GM18508 (cell line): ENCODE data around the gene TREML2.
"Not testable (repeated sequence)": the region's sequence is repeated elsewhere in the genome, so short reads cannot be mapped to it uniquely, and the experiment has no call there.

Experiments
- ATAC-seq: cut with Tn5 transposase; IDR thresholded peaks from one replicate; pipeline ENCODE4 v1.9.1; 2021; ENCODE audit warnings: moderate number of reproducible peaks; ENCODE audit not compliant: insufficient read depth, unreplicated experiment

Gene TREML2

DNA sequence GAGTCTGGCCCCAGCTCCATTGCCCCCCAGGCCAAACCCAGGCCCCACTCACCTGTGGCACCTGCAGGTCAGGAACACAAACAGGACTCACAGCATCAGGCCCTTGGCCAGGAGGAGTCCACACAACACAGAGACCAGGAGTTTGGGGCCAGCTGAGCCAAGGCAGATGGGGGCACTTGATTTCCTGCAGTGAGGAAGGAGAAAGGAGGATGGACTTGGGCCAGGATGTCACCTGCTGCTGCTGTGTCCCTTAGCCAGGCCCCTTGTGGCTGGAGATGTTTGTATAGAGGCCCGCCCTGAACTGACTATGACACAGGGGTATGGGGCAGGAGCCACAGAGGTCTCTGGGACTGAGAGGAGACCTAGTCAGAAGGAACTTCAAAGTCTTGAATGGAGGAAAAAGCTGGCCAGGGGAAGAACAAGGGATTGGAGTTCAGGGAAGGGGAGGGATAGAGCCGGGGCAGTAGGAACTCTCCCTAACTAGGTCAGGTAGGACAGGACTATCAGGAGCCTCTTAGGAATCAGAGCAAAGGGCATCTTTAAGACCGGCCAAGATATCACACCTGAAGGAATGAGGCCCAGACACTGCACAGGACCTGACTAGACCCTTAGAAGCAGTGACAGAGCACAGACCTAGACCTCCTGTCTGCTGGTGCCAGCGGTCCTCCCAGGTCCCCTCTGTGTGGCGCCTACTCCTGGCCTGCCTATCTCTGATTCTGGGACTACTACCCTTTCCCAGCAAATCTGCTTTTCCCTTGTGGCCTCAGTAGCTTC is 8.8 kb upstream of the TREML2 start:
- no peak for ATAC-seq

DNA sequence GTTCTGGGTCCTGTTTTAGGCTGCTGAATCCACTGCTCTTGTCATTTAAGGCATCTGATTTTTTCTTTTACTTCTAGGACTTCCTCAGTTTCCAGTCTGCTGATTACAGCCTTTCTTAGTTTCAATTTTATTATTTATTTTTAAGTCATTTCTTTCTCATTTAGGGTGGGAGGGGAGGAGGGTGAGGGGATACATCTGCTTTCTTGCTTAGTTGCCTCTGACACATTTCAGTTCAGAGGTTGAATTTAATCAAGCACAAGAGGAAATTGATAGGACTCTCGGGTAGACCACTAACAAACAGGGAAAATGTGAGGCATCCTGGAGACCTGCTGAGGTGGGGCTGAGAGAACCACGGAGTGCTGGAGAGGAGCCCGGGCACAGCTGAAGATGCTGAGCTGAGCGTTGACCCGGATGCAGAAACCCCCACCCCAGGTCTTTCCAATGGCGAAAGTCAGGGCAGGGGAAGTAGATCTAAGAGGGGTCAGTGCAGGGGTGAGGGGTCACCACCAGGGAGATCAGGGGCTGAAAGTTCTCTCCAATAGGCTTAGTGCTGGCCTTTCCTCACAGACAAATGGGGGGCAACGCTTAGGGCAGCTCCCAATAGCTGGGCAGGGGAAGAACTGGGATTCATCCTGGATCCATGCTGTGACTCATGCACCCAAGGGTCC is 7.6 kb upstream of the TREML2 start:
- ATAC-seq: no peak

DNA sequence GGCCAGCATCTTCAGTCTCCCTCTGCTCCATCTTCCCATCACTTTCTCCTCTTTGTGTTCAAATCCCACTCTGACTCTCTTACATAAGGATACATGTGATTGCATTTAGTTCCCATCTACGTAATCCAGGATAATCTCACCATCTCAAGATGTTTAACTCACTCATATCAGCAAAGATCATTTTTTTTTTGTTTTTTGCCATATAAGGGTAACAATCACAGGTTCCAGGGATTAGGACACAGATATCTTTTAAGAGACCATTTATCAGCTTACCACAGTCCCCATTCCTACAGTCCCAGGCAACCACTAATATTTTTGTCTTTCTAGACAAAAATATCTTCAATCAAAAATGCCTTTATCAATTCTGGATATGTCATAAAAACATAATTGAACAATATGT is 3.2 kb upstream of the TREML2 start:
- ATAC-seq: no peak

DNA sequence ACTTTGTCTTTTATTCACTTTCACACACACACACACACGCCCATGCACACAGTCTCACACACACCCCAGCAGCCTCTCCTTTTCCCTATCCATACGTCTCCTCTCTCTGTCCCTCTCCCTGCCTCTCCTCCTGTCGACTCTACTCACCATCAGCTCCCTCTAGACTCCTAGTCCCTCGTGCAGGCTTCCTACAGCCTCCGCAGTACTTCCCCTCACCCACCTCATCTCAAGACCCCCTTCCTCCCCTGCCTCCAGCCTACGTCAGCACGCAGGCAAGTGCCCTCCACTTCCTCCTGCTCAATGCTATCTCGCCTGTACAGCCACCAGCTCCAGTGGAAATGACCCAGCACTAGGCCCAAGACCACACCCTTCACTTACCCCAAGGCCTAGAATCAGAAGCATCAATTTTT is 820 bp upstream of the TREML2 start:
- ATAC-seq: no peak

DNA sequence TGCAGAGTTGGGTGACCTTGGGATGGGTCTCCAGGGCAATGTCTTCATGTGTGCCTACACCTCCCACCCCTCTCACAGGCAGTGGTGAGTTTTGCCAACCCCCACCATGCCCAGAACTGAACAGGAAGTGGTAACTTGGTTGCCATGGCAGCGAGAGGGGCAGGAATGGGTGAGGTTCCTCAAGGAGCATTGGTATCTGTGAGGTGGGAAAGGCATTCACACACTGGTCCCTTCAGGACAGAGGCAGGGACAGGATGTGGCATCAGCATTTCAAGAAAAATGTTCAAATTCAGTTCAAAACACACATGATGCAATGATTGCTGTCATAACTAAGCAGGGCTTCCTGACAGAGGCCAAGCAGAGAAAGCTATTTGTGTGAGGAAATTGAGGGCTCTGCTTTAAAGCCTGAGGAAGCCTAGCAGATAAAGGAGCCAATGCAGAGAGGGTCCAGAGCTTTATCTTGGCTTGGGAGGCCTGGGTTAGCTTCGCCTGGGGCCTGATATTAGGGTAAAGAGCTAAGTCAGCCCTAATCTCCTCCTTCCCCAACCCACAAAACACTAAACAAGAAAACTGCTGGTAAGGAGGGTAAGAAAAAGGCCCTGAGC is 551 bp downstream of the TREML2 start:
- no peak for ATAC-seq

DNA sequence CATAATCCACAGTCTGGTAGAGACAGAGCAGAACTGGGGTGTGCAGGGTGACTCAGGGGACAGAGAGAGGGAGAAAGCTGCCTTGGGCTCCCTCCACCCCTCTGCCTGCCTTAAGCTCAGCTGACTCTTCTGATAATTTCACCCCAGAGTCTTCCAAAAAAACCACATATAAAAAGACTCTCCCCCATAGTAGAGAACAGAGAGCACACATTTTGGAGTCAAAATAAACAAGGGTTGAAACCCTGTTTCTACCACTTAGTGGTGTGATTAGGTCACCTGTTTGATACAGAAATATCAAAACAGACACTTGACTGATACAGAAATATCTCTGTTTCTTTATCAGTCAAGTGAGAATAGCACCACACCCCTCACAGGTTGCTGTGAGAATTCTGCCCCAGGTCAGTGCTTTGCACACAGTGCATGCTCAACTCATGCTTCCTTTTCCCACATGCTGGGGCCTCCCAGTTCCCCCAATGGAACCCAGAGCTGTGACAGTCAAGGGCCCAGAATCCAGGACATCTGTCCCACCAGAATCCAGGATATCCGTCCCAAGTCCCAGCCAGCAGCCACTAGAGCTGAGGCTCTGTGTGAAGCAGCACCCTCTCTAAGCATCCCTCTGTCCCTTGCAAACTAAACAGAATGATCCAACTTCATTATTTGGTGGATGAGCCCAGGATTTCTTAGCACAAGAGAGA is 1.2 kb downstream of the TREML2 start:
- no peak for ATAC-seq

DNA sequence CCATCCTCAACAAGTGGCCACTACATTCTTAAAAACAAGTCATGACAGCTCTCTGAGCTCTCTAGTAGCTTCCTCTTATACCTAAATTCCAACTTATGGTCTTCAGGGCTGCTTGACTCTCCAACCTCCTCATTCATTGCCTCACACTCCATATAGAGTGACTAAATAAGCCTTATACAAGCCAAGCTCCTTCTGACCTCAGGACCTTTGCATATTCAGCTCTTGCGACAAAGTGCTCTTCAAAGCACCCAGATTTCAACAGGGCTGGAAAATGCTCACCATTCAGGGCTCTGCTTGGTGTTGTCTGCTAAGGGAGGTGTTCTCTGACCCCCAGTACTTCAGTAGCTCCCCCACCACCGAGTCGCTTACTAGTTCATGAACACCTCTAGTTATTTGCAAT is 3.7 kb downstream of the TREML2 start:
- ATAC-seq: no peak

DNA sequence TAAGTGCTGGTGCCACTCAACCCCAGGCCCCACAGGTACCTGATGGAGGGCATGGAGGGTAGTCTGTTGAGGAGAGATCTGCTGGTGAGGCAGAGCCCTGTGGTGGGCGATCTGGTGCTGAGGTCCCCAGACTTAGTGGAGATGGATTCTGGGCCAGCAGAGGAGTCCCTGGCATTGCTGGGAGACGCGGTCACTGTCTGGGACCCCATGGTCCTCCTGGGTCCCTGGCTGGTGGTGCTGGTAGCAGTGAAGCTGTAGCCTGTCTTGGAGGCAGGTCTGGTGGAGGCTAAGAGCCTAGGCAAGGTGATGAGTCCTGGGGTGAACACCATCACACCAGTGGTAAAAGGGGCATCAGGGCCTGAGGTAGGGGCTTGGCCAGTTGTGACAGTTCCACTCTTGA is 6.6 kb downstream of the TREML2 start:
- no peak for ATAC-seq

DNA sequence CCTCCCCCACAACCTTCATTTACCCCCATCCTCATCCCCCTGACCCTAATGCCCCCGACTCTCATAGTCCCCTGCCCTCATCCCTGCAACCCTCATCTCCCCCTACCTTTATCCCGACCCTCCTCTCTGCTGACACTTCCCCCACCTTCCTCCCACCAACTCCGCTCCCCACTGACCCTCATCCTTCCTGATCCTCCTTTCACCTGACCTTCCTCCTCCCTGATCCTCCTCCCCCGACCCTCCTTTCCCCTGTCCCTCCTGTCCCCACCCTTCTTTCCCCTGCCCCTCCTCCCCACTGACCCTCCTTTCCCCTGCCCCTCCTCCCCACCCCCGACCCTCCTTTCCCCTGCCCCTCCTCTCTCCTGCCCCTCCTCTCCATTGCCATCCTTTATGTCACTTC is 7.1 kb downstream of the TREML2 start:
- no peak for ATAC-seq

DNA sequence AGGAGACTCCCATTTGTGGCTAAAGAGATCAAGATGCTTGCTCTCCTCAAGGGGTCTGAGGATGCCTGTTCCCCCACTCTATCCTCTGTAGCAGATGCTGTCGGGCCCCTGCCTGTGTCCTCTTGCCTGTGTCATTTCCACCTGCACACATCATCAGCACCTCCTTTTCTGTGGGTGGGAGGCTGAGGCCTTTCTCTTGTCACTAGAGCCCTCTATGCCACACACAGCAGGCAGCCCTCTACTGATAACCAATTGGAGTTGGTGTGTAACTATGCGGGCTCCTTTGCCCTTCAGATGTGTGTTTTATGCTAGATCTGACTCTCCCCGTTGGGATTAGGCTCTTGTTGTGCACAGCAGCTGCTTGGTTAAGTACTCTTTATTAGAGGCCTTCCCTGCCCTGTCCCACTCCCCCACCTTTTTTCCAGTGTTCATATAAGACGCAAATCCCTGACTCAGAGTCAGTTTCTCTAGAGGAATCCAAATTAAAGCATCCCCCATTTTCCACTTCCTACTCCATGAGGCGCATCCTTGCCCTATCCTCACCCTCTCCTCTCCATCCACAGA is 7.7 kb downstream of the TREML2 start:
- no peak for ATAC-seq

DNA sequence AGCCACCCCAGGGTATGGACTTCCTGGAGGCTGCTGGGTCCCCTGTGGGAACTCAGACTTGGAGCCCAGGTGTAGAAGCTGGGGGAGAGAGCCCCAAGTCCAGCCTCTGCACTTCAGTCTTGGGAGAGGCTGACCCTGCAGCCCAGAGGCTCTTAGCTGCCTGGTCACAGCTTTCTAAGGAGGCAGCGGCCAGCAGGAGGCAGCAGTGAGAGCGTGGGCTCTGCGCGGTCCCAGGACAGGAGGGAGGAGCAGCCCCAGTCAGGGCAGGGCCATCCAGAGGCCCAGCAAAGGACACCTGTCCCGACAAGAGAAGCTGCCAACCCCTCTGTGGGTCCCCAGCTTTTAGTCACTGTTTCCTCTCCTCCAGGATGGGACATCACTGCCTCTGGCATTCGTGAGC is 9.4 kb downstream of the TREML2 start:
- ATAC-seq: no peak

DNA sequence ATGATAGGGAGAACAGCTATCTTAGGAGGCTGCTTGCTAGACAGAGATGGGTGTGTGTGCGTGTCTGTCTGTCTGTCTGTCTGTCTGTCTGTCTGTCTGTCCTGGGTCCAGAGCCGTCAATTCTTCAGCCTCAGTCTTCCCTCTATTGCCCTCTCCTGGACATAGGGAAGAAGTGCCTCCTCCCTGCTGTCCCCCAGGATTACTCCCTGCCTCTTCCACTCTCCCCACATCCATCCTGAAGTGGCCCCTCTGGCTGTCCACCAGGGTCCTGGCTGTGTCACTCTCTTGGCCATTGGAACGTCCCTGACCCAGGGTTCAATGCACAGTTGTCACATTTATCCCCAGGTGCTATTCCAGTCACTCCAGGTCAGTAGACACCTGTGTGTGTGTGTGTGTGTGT is 10.2 kb downstream of the TREML2 start:
- no peak for ATAC-seq

DNA sequence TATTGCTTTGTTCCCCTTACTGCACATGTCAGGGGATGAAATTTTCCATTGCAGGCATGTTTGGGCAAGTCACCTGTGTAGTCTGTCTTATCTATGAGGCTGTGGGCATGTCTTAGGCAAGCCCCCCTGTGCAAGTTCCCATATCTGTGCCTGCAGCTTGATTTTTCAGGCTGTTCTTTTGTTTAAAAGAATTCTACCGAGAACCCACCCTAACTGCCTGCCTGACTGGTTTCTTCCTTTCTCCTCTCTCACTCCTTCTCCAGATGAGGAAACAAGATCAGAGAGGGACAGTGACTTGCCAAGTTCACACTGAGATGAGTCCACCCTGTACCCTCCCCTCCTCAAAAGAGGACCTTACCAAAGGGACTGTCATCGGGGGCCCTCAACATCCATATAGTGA is 11.0 kb downstream of the TREML2 start:
- ATAC-seq: no peak

DNA sequence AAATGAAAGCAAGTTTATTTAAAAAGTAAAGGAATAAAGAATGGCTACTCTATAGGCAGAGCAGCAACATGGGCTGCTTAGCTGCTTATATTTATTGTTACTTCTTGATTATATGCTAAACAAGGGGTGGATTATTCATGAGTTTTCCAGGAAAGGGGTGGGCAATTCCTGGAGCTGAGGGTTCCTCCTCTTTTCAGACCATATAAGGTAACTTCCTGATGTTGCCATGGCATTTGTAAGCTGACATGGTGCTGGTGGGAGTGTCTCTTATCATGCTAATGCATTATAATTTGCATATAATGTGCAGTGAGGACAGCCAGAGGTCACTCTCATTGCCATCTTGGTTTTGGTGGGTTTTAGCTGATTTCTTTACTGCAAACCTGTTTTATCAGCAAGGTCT is 11.9 kb downstream of the TREML2 start:
- not testable (repeated sequence) for ATAC-seq

DNA sequence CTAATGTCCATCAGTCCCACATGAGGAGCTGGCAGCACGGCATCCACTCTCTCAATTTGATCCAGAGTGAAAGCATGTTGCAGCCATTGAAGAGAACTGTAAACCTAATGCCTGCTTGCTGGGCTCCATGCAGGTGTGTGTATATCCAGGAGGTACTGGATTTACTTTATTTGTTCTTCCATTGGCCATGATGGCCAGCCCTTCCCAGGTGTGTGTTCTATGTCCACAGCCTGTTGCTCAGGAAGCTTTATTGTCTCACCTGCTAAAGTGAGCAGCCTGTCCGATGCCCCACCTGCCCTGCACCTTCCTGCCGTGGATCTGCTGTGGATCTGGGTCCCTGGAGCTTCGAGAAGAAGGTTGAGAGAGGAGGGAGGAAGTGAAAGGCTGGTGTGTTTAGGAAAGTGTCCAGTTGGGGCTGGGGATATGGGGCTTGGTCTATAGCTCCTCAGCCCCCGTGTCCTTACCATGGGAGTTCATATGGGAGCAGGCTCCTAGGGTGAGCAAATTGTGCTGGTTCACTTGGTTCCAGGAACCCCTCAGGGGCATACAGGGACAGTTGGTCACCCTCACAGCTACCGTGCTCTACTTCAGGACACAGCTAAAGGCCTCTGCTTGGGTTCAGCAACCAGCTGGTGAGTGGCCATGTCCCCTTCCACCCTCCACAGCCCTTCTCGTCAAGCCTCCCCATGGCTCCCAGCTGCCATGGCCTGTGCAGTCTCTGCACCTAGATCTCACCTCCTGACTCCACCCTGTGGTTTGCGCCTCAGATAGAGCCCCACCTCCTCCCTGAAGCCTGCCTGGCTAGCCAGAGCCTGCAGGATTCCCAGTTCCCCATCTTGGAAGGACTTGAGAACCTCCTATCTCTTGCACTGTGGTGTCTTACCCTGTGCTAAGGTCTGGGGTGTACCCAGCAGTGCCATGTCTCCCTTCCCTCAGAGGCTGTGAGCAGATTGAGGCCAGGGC is 12.7 kb downstream of the TREML2 start:
- ATAC-seq: no peak

DNA sequence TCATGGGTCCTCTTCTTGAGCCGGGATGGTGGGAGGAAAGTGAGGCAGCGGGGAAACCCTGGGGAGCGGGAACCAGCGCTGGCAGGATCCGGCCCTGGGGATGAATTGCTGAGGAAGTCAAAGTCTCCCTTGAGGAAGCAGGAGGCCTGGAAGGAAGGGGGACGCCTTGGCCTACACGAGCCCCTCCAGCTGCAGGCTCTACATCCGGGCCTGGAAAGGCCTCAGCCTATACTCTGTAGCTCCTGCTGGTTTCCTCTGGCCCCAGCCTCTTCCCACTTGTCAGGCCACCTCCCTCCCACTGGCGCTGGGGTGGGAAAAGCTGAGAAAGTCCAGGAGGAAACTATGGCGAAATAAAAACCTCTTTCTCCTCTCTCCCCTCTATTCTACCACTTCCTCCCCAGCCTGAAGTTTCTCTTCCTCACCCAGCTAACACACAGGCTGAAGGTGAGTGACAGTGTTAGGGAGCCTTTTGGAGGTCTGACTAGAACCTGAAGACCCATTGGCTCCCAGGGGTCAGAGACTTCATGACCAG is 14.9 kb downstream of the TREML2 start:
- ATAC-seq: no peak

DNA sequence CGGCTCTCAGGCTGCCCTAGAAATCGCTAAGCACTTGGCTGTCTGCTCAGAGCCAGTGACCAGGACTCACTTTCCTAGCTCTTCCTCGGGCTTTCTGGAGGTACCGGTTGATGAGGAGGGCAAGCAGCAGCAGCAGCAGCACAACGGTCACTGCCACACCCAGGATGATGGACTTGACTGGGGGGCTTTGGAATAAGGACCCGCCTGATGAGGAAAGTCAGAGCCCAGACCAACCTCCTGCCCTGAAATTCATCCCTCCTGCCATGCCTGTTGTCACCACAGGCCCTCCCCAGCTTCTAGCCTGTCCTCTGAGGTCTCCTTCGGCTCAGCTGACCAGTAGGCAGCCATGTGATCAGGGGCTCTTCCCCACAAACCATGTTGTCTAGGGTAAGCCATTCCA is 16.2 kb downstream of the TREML2 start:
- ATAC-seq: no peak

DNA sequence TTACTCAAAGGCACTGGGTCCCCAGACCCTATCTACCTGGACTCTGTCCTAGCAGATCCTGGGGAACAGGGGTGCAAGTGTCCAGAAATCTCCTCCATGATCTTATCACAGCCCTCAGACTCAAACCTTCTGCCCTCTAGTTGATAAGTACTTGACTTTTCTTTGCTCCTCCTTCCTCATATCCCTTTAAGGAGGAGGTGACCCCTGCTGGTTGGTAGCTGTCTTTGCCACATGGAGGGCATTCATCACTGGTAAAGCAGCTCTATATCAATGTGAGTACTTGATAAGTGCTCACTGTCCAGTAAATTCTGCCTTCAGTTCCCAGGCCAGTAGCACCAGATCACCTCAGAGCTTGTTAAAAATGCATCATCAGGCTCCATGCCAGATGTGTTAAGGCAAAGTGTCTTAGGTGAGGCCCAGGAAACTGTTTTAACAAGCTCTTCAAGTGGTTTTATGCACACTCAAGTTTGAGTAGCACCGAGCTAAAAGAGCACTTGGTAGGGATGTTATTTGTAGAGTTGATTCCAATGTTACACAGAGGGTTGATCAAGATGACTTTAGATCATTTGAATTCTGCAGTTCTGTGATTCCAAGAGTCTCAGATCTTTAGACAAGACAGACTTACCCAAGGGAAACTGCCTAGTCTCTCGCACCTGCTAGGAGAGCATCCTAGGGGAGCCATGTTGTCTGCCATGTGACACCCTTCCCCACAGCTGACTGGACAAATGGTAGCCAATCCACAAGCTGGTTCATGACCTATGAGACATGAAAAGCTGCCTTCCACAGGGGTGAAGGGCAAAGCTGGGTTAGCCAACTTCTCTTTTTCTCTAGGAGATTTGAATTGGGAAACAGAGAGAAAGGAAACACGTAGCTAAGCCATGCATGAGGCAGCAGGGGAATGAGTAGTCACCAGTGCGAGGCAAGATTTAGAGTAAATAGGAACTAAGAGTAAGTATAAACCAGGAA is 18.6 kb downstream of the TREML2 start:
- ATAC-seq: no peak
